Measurements from ENCODE around the gene BMP15. TPM values are rescaled to one million over a fixed set of nuclear protein-coding genes. Genes with fewer than 3 reads are reported as not detected.

BMP15 gene
- total and polyA plus RNA-seq, 2 of the 13 experiments (the other 11 are each of a cell fraction or from before 2014, with no cell fraction given), result not detected

DNA sequence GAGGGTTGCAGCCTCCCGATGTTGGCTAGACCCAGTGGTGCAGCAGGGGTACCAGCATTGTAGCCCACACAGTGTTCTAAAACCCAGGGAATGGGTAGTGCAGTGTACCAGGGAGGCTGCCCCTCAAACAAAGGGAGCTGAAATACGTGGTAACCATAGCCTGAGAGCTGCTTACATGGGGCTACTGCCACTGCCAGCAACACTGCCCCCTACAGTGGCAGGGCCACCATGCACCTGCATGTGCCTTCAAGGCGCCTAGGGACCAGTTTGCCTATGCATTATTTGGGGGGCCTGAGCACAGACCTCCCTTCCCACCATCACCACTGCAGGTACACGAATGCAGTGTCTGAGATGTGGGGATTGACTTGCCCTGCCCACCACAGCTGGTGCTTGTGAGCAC is 21.0 kb upstream of the BMP15 start:
- H3K4me2 ChIP-seq (ENCODE audit: low read depth, low read length), result no peak overlapping the region
- intact Hi-C loops (cut with micrococcal nuclease; ENCODE audit: unreplicated experiment) (no loop called here), in situ Hi-C loops (cut with HindIII; ENCODE audit: extremely low pct_ligation_motif_present, low pct_unique_long_range_greater_than_20kb) (no loop called here)
- no CpG with 5 or more reads among the region's 4 CpGs for WGBS (ENCODE audit: low lambda C conversion rate)
- H3K9me3 ChIP-seq (ENCODE audit: low read length), result no peaks in the 10 kb centered on the region
- no TSS peak for BruUV-seq (replicated peaks)
- no peaks in the 10 kb centered on the region for H3K79me2 ChIP-seq (ENCODE audit: insufficient read depth, low read length)
- no peak overlapping the region for H3K4me3 ChIP-seq (replicated peaks in 1 of 3; ENCODE audit: insufficient read depth in 1 of 3, low read depth in 2 of 3, low read length in 3 of 3)
- H3K9ac ChIP-seq (ENCODE audit: insufficient read depth, low read depth, low read length), result no peak overlapping the region
- ATAC-seq (no peak), DNase-seq (ENCODE audit: low spot score) (no peak), FAIRE-seq (no peak)
- ChIA-PET CTCF (ENCODE audit: low intra/inter-chr PET ratio, low total read pairs) (no interaction called here), POLR2A (no interaction called here)
- H2AFZ ChIP-seq (ENCODE audit: low read length), result no peak overlapping the region
- no peaks in the 10 kb centered on the region for H4K20me1 ChIP-seq (ENCODE audit: insufficient read depth, low read length)
- H3K27ac ChIP-seq (ENCODE audit: extremely low read length, insufficient read depth, low read length), result no peak overlapping the region
- no peaks in the 10 kb centered on the region for H3K27me3 ChIP-seq (ENCODE audit: control insufficient read depth in 1 of 2, insufficient read depth in 2 of 2, low read length in 2 of 2)
- H3K4me1 ChIP-seq (ENCODE audit: insufficient read depth, low read length), result no peaks in the 10 kb centered on the region
- H3K36me3 ChIP-seq (replicated peaks in 1 of 2; ENCODE audit: control insufficient read depth in 1 of 2, insufficient read depth in 2 of 2, low read length in 2 of 2), result no peaks in the 10 kb centered on the region
- no peak for TF ChIP-seq MXD4 (CRISPR knock-in tag; IDR thresholded peaks at IDR 0.05)
- no peak for TF ChIP-seq THRA (CRISPR knock-in tag; IDR thresholded peaks at IDR 0.05; ENCODE audit: borderline replicate concordance)
- no peak for TF ChIP-seq U2AF1 (optimal IDR thresholded peaks at IDR 0.05; ENCODE audit: low read depth, low read length)
- no peak for TF ChIP-seq ZNF574 (CRISPR knock-in tag; IDR thresholded peaks at IDR 0.05)
- TF ChIP-seq SMAD3 (CRISPR knock-in tag; IDR thresholded peaks at IDR 0.05), result no peak
- no peak for TF ChIP-seq TBX2 (CRISPR knock-in tag; IDR thresholded peaks at IDR 0.05; ENCODE audit: borderline replicate concordance)
- TF ChIP-seq HMGA1 (CRISPR knock-in tag; conservative IDR thresholded peaks at IDR 0.05), result no peak
- no peak for TF ChIP-seq CREM (IDR thresholded peaks at IDR 0.05)
- TF ChIP-seq CREM (CRISPR knock-in tag; IDR thresholded peaks at IDR 0.05), result no peak
- TF ChIP-seq PRPF4 (IDR thresholded peaks at IDR 0.05; ENCODE audit: low read depth, low read length, poor library complexity, severe bottlenecking), result no peak
- TF ChIP-seq NPAS2 (CRISPR knock-in tag; IDR thresholded peaks at IDR 0.05; ENCODE audit: borderline replicate concordance), result no peak
- no peak for TF ChIP-seq ZNF597 (CRISPR knock-in tag; IDR thresholded peaks at IDR 0.05)
- TF ChIP-seq ZNF746 (CRISPR knock-in tag; IDR thresholded peaks at IDR 0.05), result no peak
- TF ChIP-seq, protein P1, sequence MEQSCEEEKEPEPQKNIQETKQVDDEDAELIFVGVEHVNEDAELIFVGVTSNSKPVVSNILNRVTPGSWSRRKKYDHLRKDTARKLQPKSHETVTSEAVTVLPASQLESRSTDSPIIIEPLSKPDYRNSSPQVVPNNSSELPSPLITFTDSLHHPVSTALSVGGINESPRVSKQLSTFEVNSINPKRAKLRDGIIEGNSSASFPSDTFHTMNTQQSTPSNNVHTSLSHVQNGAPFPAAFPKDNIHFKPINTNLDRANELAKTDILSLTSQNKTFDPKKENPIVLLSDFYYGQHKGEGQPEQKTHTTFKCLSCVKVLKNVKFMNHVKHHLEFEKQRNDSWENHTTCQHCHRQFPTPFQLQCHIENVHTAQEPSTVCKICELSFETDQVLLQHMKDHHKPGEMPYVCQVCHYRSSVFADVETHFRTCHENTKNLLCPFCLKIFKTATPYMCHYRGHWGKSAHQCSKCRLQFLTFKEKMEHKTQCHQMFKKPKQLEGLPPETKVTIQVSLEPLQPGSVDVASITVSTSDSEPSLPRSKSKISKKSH (CRISPR knock-in tag; IDR thresholded peaks at IDR 0.05; ENCODE audit: borderline replicate concordance), result no peak
- TF ChIP-seq ZNF577 (CRISPR knock-in tag; IDR thresholded peaks at IDR 0.05; ENCODE audit: borderline replicate concordance, low read depth), result no peak
- TF ChIP-seq HOMEZ (CRISPR knock-in tag; IDR thresholded peaks at IDR 0.05; ENCODE audit: low read depth), result no peak
- TF ChIP-seq, protein P2, sequence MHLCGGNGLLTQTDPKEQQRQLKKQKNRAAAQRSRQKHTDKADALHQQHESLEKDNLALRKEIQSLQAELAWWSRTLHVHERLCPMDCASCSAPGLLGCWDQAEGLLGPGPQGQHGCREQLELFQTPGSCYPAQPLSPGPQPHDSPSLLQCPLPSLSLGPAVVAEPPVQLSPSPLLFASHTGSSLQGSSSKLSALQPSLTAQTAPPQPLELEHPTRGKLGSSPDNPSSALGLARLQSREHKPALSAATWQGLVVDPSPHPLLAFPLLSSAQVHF (CRISPR knock-in tag; IDR thresholded peaks at IDR 0.05), result no peak
